ENCODE data around the gene POU2F1.
"Not testable (repeated sequence)": the region's sequence is repeated elsewhere in the genome, so short reads cannot be mapped to it uniquely, and the experiment has no call there.

POU2F1 gene

DNA sequence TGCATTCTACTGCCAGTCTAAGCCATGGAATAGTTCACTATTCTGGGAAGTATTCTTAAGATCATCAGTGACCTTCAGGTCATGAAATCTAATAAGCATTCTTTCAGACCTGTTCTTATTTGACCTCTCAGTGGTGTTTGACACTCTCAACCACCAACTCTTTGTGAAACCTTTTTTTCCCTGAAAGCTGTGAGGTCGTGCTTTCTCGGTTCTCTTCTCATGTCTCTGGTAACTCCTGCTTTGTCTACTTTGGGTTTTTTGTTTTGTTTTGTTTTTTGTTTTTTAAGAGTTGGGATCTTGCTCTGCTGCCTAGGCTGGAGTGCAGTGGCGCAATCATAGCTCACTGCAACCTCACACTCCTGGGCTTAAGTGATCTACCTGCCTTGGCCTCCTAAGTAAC is 56.3 kb downstream of the POU2F1 start:
- no peak for DNase-seq

DNA sequence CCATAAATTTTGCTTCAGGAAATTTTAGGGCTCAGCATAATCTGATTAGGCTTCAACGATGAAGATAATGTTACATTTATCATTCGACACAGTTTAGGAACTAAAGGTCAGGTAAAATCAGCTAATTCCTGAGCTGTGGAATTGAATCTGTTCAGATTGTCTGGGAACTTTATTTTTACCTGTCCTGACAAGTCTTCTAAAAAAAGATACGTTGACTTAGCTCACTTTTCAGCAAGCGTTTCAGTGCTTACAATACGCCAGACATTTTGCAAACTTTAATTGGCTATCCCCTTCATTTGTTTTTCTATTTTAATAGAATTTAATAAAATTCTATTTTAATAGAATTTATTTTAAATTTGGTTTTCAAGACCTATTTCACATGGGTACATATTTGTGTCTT is 57.8 kb downstream of the POU2F1 start:
- no peak for DNase-seq

DNA sequence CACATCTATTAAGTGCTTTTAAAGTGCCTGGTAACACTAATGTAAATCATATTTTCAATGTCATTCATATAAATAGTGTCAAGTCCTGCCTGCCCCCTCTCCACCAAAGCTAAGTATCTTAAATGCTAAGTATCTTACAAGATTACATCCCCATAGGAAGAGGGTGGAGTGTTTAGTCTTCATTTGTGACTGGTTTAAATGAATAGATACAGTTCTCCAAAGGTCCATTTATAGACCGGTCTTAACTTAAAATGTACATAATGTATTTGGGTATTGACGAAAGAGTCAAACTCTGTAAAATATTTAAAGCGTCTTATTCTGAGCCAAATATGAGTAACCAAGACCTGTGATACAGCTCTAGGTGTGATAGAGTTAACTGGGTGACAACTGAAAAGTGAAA is 60.2 kb downstream of the POU2F1 start:
- no peak for DNase-seq

DNA sequence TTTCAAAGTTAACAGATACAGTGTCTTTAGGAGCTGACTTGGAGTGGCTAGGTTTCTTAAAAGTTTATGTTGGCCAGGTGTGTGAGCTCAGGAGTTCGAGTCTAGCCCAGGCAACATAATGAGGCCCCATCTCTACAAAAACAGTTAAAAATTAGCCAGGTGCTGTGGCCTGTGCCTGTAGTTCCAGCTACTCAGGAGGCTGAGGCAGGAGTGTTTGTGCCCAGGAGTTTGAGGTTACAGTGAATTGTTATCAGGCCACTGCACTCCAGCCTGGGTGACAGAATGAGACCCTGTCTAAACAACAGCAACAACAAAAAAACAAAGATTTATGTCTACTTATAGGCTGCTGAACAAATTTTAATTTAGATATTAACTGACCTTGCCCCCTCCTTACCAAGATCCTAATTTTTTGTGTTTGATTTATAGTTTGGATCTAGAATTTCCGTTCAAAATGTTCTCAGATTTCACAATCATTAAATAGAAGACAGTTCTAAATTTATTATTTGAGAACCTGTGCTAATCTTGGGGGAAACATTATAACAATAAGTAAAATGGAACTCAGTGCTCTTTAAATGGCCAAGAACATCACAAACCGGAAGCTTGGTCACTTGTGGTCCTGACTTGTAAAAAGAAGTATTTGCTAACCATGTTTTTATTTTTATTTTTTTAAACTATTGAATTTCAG is 67.8 kb downstream of the POU2F1 start:
- DNase-seq, result peak; percentile 48

DNA sequence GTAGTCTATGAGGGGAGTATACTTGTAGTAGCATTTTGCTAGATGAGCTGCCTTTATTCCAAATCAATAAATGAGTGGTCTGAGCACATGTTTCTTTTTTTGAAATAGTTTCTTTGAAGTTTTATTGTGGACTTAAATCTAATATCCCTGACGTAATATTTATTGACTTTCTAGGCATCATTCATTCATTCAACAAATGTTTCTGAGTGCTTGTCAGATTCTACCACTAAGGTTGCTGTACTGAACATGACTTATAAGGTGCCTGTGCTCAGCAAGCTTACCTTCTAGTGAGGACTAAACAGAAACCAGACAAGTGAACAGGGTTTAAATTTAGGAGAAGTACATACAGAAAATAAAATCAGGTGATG is 68.4 kb downstream of the POU2F1 start:
- no peak for DNase-seq

DNA sequence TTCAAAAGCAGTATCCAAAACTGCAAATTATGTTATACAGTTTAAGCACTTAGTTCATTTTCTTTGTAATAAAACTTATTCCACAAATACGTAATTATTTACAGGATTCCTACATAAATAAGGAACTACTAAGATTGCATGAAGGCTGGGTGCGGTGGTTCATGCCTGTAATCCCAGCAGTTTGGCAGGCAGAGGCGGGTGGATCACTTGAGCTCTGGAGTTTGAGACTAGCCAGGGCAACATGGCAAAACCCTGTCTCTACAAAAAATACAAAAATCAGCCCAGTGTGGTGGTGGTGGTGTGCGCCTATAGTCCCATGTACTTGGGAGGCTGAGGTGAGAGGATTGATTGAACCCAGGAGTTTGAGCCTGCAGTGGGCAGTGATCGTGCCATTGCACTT is 69.3 kb downstream of the POU2F1 start:
- DNase-seq, result no peak

DNA sequence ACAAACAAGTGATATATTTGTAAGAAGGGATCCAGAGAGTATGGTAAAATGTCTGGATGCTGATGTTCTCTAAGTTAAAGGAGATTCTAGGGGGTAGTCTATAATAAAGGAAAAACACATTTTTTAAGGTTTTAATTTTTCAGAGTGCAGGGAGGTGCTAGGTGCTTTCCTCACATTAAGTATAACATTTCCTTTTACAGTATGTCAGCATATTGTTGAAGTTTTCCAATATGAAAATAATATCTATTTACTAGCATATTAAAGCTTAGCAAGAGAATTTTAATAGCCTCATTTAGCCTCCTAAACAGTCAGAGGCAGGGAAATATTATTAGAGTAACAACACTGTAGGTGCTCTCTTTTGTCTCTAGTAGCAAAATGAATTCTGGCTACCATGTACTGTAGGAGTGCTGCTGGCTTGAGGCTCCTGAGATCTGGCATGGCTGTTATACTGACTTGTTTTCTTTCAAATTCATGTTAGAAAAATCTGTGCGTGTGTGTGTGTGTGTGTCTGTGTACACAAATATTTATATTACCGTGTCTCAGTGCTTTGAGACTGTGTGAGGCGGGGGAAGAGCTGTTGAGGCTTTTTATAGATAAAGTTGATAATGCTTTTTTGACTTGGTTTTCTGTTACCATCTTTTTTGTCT is 71.0 kb downstream of the POU2F1 start:
- DNase-seq, result no peak

DNA sequence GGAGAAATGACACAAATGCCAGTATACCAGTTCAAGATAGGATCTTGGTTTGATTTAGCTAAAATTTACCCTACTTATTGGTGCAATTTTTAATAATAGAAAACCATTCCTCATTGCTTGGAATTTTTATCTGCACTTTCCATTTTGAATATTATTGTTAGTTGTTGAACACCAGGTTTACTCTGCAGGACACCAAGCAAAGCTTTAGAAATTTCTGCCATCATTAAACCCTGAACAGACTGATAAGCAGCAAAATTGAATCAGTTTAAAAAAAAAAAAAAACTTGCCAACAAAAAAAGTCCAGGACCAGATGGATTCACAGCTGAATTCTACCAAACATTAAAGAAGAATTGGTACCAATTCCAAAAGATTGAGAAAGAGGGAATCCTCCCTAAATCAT is 71.5 kb downstream of the POU2F1 start:
- DNase-seq, result no peak

DNA sequence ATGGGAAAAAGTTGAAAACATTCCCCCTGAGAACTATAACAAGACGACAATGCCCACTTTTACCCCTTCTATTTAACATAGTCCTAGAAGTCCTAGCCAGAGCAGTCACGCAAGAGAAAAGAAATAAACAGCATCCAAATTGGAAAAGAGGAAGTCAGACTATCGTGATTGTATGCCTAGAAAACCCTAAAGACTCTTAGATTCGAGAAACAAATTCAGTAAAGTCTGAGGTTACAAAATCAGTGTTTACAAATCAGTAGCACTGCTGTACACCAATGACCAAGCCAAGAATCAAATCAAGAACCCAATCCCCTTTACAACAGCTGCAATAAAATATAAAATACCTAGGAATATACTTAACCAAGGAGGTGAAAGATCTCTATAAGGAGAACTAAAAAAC is 72.4 kb downstream of the POU2F1 start:
- no peak for DNase-seq

DNA sequence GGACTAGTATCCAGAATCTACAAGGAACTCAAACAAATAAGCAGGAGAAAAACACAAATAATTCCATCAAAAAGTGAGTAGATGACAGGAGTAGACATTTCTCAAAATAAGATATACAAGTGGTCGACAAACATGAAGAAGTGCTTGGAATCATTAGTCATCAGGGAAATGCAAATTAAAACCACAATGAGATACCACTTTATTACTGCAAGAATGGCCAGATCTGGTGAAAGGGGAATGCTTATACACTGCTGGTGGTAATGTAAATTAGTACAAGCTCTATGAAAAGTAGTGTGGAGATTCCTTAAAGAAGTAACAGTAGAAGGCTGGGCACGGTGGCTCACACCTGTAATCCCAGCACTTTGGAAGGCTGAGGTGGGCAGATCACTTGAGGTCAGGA is 73.8 kb downstream of the POU2F1 start:
- peak; percentile 27 for DNase-seq

DNA sequence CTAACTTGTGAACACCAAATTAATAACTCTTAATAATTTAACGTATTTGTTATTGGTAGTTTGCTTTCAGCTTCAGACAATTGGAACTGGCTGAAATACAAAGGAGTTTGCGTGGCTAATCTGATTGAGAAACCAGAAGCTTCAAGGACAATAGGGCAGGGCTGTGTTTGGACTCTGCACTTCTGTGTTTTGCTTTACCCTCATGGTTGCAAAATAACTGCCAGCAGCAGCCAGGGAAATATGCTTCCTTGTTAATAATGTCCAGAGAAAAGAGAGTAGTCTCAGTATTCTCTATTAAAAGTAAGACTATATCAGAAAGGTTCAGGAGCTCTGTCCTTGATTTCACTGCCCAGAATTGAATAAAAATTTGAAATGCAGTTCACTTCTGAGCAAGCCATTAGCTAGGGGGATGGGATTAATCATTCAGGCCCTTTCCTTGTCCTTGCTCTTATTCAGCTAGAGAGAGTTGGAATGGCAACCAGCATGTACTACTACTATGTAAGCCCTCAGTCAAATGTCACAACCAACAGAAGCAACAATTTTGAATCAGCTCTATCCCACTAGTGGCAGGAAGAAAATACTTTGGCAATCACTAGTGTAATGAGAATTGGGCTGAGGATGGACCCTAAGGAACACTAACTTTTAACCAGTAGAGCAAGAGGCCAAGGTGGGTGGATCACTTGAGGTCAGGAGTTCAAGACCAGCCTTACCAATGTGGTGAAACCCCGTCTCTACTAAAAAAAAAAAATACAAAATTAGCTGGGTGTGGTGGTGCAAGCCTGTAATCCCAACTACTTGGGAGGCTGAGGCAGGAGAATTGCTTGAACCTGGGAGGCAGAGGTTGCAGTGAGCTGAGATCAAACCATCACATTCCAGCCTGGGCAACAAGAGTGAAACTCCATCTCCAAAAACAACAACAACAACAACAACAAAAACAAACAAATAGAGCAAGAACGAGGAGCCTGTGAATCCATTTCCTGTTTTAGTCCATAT is 76.8 kb downstream of the POU2F1 start:
- peak; percentile 21 for DNase-seq

DNA sequence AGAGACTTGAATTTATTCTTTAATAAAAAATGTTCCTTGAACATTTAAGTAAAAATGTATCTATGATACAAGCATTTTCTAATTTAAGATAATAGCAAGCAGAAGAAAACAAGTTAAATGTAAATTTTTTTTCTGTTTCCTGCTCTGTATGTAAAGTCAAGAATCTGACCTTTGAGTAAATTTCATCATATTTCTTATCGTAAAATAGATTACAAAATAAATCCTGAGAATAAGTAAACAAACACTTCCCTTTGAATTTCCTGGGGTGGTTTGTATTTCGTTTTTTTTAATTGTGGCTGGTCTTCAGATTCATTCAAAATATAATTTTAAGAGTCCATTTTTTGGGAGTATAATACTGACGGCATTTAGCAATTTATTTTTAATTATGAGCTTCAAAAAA is 77.6 kb downstream of the POU2F1 start:
- no peak for DNase-seq

DNA sequence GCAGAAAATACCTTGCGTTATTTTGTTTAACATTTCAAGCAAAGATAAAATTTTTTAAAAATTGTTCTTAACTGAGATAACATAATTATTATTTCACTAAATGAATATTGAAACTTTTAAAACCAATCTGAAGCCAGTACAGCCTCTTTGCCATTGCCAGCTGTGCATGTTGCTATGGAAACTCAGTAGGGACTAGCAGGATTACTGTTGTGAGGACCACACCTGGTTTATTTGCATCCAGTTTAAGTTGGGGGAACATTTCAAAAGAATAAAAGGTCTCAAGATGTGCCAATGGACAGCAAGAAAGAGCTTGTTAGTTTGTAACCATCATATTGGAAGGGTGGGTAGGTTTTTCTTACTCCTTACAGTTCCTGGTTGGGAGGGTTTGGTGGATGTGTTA is 80.7 kb downstream of the POU2F1 start:
- no peak for DNase-seq

DNA sequence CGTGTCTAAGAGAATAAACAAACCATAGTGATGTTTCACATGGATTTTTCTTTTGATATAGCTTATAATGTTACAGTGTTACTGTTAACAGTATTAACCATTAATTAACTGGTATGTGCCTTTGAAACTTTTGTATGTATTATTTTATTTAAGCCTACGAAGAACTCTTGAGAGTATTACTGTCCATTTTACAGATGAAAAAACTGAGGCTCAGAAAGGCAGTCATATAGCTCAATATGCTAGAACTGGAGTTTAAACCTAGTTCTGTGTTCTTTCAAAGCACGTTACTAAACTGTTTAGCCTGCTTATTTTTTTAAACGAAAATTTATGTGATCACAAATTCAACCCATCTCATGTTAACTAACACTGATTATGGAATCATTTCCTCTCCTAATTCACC is 83.5 kb downstream of the POU2F1 start:
- DNase-seq, result no peak

DNA sequence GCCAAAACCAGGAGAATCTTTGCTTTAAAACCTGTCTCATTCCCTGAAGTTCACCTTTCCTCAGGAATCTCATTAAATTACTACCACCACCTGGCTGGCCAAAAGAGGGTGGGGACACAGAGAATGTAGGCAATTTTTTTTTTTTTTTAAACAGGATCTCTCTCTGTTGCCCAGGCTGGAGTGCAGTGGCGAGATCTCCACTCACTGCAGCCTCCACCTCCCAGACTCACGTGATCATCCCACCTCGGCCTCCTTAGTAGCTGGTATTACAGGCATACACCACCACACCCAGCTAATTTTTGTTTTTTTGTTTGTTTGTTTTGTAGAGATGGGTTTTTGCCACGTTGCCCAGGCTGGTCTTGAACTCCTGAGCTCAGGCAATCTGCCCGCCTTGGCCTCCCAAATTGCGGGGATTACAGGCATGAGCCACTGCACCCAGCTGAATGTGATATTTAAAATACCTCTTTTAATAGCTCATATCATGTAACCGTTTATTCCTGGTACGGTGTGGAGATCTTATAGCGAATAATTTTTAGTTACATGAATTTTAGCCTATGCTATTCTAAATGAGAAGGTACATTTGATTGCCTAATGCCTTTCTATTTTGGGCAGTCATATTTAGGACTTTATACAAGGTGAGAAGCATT is 84.5 kb downstream of the POU2F1 start:
- DNase-seq, result no peak

DNA sequence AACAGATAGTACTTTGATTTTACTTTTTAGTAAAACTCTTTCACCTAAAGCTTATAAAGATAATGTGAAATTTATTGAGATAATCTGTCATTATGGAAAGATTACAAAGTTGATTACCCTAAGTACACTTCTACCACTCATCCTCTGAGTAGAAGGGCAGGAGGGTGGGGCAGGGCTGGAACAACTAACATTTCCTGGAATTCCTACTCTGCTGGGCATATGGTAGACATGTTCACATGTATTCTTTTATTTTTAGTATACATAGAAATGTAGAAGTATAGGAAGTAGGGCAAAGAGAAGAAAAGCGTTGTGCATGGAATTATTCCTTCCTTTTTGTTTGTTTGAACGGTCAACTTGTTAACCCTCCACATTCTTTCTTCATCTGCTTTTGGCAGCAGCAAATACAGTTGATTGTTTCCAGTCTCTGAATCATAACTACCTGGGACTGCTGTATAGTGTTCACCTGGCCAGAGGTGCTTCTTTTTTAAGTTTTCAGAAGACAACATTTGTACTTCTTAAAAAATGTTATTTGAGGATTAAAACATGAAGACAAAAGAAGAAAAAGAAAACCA is 85.1 kb downstream of the POU2F1 start:
- no peak for DNase-seq

DNA sequence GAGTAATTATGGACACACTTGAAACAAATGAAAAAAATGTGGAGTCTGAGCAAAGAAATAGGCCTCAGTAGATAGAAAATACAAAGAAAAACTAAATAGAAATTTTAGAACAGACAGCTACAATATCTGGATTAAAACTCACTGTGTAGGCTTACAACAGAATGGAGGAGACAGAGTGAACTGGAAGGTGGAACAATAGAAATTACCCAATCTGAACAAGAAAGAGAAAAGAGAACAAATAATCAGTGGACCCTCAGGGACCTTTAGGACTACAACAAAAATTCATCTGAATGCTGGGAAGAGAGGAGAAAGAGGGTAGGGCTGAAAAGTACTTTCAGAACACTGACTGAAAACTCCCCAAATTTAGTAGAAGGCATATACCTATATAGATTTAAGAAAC is 90.0 kb downstream of the POU2F1 start:
- no peak for DNase-seq

DNA sequence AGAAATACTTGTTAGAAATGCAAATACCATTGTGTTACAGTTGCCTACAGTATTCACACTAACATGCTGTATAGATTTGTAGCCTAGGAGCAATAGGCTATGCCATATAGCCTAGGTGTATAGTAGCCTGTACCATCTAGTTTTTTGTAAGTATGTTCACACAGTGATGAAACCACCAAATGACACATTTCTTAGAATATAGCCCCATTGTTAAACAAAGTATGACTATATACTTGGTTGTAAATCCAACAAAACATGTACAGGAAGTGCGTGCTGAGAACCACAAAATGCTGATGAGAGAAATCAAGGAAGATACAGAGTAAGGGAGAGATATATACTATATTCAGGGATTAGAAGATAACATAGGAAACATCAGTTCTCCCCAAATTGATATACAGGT is 92.2 kb downstream of the POU2F1 start:
- DNase-seq, result no peak

DNA sequence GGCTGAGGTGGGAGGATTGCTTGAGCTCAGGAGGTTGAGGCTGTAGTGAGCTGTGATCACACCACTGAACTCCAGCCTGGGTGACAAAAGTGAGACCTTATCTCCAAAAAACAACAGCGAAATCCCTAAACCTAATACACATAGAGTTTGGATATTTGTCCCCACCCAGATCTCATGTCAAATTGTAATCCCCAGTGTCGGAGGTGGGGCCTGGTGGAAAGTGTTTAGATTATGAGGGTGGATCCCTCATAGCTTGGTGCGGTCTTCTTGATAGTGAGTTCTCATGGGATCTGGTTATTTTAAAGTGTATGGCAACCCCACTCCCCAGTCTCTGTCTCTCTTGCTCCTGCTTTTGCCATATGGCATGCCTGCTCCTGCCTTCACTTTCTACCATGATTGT is 94.0 kb downstream of the POU2F1 start:
- DNase-seq, result peak; percentile 74

DNA sequence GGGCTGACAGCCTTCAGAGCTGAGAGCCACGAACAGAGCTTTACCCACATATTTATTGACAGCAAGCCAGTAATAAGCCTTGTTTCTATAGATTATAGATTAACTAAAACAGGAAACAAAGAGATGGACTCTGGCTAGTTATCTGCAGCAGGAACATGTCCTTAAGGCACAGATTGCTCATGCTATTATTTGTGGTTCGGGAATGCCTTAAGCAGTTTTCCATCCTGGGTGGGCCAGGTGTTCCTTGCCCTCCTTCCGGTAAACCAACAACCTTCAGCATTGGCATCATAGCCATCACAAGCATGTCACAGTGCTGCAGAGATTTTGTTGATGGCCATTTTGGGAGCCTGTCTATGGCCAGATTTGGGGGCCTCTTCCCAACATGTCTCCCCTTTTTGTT is 96.8 kb downstream of the POU2F1 start:
- no peak for DNase-seq

DNA sequence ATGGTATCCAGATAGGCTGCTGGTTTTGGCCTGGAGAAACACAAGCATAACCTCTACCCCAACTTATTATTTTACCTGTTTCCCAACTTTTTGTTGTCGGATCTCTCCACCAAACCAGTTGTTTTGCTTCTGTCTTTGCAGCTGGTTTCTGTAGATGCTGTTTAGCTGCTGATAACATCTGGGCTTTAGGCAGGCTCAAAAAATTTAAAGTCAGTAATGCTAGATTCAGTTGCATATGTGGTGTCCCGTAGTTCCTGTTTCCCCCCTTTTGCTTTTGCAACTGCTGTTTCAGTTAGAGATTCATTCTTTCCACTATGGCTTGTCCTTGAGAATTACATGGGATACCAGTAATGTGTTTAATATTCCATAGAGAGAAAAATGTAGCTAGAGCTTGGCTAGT is 98.5 kb downstream of the POU2F1 start:
- not testable (repeated sequence) for DNase-seq

DNA sequence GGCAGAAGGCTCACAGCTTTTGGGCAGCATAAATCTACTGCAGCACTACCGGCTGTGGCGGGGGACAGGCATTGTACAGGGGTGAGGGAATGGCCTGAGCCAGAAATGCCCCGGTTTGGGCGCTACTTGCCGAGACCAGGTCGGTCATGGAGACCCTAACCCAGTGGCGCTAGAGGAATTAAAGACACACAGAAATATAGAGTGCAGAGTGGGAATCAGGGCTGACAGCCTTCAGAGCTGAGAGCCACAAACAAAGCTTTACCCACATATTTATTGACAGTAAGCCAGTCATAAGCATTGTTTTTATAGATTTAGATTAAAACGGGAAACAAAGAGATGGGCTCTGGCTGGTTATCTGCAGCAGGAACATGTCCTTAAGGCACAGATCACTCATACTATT is 101.8 kb downstream of the POU2F1 start:
- DNase-seq, result no peak

DNA sequence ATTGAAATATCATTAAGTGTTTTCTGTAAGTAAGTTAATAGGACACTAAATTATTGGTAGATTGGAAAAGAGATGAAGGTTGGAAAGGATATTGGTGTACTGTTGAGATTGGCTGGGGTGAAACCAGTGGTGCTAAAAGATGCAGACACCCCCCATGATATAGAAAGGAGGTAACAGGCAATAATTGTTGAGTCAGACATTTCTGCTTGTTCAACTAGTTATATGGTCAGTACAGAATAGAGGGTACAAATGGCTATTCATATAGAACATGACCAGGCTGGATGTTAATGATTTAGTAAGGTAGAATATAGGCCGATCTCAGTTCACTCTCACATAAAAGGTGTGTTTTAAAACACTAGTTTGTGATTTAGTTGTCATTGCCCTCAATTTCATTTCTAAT is 104.5 kb downstream of the POU2F1 start:
- no peak for DNase-seq

Measured in hematopoietic multipotent progenitor cell treated with erythropoietin and hydrocortisone succinate and interleukin-3 and kit ligand, for 8 days (in vitro differentiated cells).